ENCODE data around the gene FCGR2B. TPM values are rescaled to one million over a fixed set of nuclear protein-coding genes. Genes with fewer than 3 reads are reported as not detected.
A peak's percentile ranks its signal among the peaks of the same experiment; 100 is the strongest.
"Not testable (repeated sequence)": the region's sequence is repeated elsewhere in the genome, so short reads cannot be mapped to it uniquely, and the experiment has no call there.

Gene FCGR2B
- not detected for total RNA-seq

DNA sequence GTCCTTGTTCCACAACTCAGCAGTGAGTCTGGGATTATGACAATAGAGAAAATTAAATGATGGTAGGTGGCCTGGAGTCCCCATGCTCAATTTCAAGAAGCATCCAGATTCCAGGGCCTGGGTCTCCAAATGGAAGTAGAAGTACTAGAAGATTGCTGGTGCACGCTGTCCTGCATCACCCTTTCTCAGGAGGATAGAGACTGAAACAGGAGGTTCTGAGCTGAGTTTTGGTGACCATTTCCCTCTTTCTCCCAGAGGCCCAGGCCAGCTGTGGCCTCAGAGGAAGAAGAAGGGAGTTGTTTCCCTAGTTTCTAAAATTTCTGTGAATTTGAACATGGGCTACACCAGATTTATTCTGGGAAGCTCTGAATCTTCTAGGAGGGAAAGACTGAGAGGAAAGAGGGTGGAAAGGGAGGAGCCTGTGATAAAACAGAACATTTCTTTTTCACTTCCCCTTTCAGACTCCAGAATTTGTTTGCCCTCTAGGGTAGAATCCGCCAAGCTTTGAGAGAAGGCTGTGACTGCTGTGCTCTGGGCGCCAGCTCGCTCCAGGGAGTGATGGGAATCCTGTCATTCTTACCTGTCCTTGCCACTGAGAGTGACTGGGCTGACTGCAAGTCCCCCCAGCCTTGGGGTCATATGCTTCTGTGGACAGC, at the start of gene FCGR2B:
FCGR2B (plus strand) TSS at position 460 of the 656 bp plus-strand sequence; CDS start at position 559, 99 bp downstream.
- DNase-seq; H3K9me3 Mint-ChIP-seq; H3K27me3 Mint-ChIP-seq; CTCF ChIA-PET; H3K27ac Mint-ChIP-seq; H3K4me1 Mint-ChIP-seq (ENCODE audit: low read depth); H3K36me3 Mint-ChIP-seq (ENCODE audit: low read depth); POLR2A ChIA-PET; ATAC-seq; intact Hi-C loops (cut with micrococcal nuclease); H3K4me3 Mint-ChIP-seq: not testable (repeated sequence)

DNA sequence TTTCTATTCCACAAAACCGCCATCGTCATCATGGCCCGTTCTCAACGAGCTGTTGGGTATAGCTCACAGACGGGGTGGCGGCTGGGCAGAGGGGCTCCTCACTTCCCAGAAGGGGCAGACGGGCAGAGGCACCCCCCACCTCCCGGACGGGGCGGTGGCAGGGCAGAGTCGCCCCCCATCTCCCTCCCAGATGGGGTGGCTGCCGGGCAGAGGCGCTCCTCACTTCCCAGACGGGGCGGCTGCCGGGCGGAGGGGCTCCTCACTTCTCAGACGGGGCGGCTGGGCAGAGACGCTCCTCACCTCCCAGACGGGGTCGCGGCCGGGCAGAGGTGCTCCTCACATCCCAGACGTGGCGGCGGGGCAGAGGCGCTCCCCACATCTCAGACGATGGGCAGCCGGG, 46.5 kb upstream of the FCGR2B start:
- H3K36me3 Mint-ChIP-seq (ENCODE audit: low read depth); DNase-seq; intact Hi-C loops (cut with micrococcal nuclease); H3K27ac Mint-ChIP-seq; CTCF ChIA-PET; H3K4me3 Mint-ChIP-seq; POLR2A ChIA-PET; ATAC-seq; H3K27me3 Mint-ChIP-seq; H3K9me3 Mint-ChIP-seq: not testable (repeated sequence)
- H3K4me1 Mint-ChIP-seq (ENCODE audit: low read depth): peaks cover 14% of the 10 kb centered on the region

DNA sequence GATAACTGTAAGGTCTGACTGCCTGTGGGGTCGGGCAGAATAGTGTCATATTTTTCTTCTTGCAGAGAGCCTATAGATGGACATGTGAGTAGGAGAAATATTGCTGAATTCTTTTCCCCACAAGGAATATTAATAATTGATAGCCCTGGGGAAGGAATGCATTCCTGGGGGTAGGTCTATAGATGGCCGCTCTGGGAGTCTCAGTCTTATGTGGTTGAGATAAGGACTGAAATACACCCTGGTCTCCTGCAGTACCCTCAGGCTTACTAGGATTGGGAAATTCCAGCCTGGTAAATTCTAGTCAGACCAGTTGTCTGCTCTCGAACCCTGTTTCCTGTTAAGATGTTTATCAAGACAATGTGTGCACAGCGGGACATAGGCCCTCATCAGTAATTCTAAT, 44.4 kb upstream of the FCGR2B start:
- DNase-seq; POLR2A ChIA-PET; intact Hi-C loops (cut with micrococcal nuclease); H3K27ac Mint-ChIP-seq; H3K36me3 Mint-ChIP-seq (ENCODE audit: low read depth); H3K9me3 Mint-ChIP-seq; H3K4me3 Mint-ChIP-seq; ATAC-seq; H3K27me3 Mint-ChIP-seq; CTCF ChIA-PET: not testable (repeated sequence)
- peaks cover 18% of the 10 kb centered on the region for H3K4me1 Mint-ChIP-seq (ENCODE audit: low read depth)

DNA sequence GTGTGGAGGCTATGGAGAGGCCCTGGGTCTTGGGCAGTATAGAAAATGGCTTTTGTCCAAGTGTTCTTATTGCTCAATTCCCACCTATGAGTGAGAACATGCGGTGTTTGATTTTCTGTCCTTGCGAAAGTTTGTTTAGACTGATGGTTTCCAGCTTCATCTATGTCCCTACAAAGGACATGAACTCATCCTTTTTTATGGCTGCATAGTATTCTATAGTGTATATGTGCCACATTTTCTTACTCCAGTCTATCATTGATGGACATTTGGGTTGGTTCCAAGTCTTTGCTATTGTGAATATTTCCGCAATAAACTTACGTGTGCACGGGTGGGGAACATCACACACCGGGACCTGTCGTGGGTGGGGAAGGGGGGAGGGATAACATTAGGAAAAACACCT, 42.5 kb upstream of the FCGR2B start:
- H3K27me3 Mint-ChIP-seq; CTCF ChIA-PET; H3K9me3 Mint-ChIP-seq; H3K36me3 Mint-ChIP-seq (ENCODE audit: low read depth); DNase-seq; ATAC-seq; H3K27ac Mint-ChIP-seq; POLR2A ChIA-PET: not testable (repeated sequence)
- H3K4me1 Mint-ChIP-seq (ENCODE audit: low read depth): peaks cover 30% of the 10 kb centered on the region
- intact Hi-C loops (cut with micrococcal nuclease): loop anchor here (10.0 kb wide), 1 partner anchor 114 kb away; no protein-coding TSS in a partner anchor
- H3K4me3 Mint-ChIP-seq: peak overlapping the region; percentile 42

DNA sequence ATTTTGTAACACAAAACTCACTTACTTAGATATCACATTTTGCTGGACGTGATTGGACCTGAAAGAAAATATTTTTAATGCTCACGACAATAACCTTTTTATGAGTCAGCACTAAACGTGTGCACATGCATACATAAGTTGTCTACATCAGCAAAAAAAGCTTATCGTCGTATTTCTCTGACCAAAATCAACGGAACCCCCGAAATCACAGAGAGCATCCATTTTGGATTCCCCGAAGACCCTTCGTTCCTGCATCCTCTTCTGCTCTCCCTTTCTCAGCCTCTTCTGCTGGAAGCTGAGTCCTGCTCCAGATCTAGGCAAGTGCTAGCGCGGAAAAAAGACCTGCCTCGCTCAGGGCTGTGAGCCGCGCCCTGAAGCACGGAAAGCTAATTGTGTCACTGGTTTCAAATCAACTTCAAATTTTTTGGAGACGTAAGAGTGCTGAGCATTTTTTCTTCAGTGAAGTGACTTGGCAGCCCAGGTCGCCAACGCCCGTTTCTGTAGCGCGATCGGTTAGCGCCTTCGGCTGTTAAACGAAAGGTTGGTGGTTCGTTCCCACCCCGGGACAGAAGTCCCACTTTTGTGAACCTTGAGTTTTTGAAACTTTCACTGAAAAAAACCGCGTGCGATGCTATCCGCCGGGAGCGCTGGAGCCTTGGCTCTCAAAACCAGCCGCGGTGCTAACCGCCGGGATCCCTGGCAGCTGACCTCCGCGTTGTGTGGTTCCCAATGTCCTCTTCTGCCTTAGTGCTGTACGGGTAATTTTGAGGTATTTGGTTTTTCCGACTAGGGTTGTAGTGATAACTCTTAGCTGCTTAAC, 41.6 kb upstream of the FCGR2B start:
- H3K36me3 Mint-ChIP-seq (ENCODE audit: low read depth); H3K27me3 Mint-ChIP-seq; H3K9me3 Mint-ChIP-seq; POLR2A ChIA-PET; CTCF ChIA-PET: not testable (repeated sequence)
- Mint-ChIP-seq H3K27ac (peak overlapping the region; percentile 85), H3K4me1 (ENCODE audit: low read depth) (peaks cover 30% of the 10 kb centered on the region), H3K4me3 (peak overlapping the region; percentile 83)
- peak; percentile 90 for DNase-seq
- peak; percentile 73 for ATAC-seq
- intact Hi-C loops (cut with micrococcal nuclease): loop anchor here (10.0 kb wide), 1 partner anchor 113 kb away; no protein-coding TSS in a partner anchor

DNA sequence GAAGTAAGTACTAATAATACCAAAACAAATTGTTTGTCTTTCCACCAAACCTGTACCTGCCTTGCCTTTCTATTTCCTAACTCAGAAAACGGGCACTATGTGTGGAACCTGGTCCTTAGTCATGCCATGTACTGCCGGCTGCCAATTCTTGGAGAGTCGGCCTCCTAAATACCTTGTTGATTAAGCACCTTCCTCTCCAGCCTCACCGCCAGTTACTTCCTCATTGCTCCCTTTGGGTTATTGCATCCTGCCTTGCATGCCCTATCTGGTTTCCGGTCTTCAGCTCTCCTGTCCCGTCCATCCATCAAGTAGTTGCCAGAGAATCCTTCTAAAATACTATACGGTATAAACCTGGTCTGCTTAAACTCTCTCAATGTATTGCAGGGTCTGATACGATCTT, 40.9 kb upstream of the FCGR2B start:
- H3K27me3 Mint-ChIP-seq; H3K36me3 Mint-ChIP-seq (ENCODE audit: low read depth); POLR2A ChIA-PET; H3K9me3 Mint-ChIP-seq; CTCF ChIA-PET: not testable (repeated sequence)
- H3K27ac Mint-ChIP-seq: peak overlapping the region; percentile 55
- H3K4me3 Mint-ChIP-seq: peak overlapping the region; percentile 83
- peaks cover 35% of the 10 kb centered on the region for H3K4me1 Mint-ChIP-seq (ENCODE audit: low read depth)
- intact Hi-C loops (cut with micrococcal nuclease): loop anchor here (10.0 kb wide), 1 partner anchor 113 kb away; no protein-coding TSS in a partner anchor
- ATAC-seq (peak; percentile 8), DNase-seq (peak; percentile 11)

DNA sequence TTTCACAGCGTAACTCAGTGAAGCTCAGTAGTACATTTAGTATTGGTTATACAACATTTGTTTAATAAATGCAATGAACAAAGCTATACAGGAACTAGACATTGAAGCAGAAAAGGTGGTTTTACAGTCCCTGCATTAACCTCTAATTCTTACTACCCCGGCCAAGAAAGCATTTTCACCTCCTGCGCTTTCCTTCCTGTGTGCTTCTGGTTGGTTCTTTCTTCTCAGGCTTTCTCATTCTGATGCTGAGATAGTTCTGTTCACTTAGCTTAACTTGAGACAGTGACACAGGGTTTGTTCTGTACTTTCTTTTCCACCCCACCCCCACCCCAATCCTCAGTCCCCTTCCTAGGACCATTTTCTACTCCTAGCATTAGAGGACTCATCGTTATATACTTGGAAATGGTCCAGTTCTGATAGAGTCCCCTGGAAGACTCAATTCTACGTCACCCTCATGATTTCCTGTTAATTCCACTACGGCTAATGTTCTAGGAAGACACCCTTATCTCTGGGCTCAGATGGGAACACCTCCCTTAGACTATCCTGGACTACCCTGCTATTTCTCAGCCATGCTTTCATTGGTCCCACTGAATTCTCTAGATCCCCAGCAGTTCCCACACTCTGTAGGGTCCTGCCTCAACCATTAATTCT, 39.4 kb upstream of the FCGR2B start:
- intact Hi-C loops (cut with micrococcal nuclease): loop anchor here (10.0 kb wide), 1 partner anchor 111 kb away; no protein-coding TSS in a partner anchor

DNA sequence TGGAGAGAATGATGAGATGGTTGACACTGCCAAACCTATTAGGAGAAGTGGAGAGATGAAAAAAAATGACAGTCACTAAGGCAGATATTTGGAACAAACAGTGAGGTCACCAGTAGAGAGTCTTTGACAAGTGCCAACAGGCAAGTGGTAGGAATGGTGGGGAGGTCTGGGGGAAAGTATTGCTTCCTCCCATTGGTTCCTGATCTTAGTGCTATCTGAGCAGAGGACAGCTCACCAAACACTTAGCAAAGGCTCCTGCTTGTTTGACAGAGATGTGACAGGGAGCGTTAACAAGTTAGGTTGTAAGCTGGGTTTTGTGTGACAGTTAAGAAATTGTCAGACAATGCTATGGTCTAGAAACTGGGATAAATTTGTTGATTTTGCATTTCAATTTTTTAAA, 38.3 kb upstream of the FCGR2B start:
- intact Hi-C loops (cut with micrococcal nuclease): loop anchor here (10.0 kb wide), 1 partner anchor 110 kb away; no protein-coding TSS in a partner anchor
- ATAC-seq; H3K27me3 Mint-ChIP-seq; DNase-seq; POLR2A ChIA-PET; H3K9me3 Mint-ChIP-seq; H3K4me3 Mint-ChIP-seq; CTCF ChIA-PET; H3K27ac Mint-ChIP-seq; H3K36me3 Mint-ChIP-seq (ENCODE audit: low read depth): not testable (repeated sequence)
- peaks cover 38% of the 10 kb centered on the region for H3K4me1 Mint-ChIP-seq (ENCODE audit: low read depth)

More for the DNA sequence above, 39.4 kb upstream of the FCGR2B start:
- Mint-ChIP-seq H3K27ac (peak overlapping the region; percentile 72), H3K4me1 (ENCODE audit: low read depth) (peaks cover 38% of the 10 kb centered on the region), H3K4me3 (peak overlapping the region; percentile 40)
- H3K27me3 Mint-ChIP-seq; CTCF ChIA-PET; H3K36me3 Mint-ChIP-seq (ENCODE audit: low read depth); DNase-seq; H3K9me3 Mint-ChIP-seq: not testable (repeated sequence)
- peak; percentile 43 for ATAC-seq
- POLR2A ChIA-PET: interaction anchor here (0.8 kb wide), 1 partner anchor 126 kb away, joined by 3 read pairs; the partner anchor contains the start of gene DUSP12

DNA sequence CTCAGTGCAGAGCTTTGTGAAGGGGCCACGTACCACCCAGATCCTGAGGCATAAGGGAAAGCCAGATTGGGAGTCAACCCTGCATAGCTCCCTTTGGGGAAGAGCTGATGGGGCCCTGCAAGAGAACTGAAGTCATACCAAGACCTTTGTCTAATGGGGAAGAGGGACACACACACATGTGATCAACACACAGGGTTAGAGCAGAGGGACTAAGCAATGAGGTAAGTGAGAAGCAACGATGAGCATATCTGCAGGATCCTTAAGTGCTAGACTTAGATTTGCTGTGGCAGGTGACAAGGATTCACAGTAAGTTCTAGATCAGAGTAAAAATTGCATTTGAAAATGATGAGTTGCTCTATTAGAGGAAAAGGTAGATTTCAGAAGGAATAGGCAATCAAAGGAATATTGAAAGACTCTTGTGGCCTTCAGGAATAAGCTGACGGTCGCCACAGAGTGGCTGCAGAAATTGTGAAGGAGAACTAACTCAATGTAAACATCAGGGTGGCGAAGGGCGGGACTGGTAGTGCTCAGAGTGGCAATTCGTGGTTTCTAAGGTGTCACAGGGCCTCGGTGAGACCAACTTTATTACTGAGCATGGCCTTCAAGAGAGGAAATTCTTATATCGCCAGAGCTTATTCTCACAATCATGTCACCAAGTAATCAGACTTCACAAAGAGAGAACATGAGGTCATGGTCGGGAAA, 36.3 kb upstream of the FCGR2B start:
- CTCF ChIA-PET; POLR2A ChIA-PET; H3K4me3 Mint-ChIP-seq; H3K27me3 Mint-ChIP-seq; H3K36me3 Mint-ChIP-seq (ENCODE audit: low read depth); H3K9me3 Mint-ChIP-seq: not testable (repeated sequence)
- peak overlapping the region; percentile 28 for H3K27ac Mint-ChIP-seq
- DNase-seq: peak; percentile 30
- intact Hi-C loops (cut with micrococcal nuclease): loop anchor here (10.0 kb wide), 1 partner anchor 108 kb away; no protein-coding TSS in a partner anchor
- H3K4me1 Mint-ChIP-seq (ENCODE audit: low read depth): peaks cover 34% of the 10 kb centered on the region
- ATAC-seq: peak; percentile 27

DNA sequence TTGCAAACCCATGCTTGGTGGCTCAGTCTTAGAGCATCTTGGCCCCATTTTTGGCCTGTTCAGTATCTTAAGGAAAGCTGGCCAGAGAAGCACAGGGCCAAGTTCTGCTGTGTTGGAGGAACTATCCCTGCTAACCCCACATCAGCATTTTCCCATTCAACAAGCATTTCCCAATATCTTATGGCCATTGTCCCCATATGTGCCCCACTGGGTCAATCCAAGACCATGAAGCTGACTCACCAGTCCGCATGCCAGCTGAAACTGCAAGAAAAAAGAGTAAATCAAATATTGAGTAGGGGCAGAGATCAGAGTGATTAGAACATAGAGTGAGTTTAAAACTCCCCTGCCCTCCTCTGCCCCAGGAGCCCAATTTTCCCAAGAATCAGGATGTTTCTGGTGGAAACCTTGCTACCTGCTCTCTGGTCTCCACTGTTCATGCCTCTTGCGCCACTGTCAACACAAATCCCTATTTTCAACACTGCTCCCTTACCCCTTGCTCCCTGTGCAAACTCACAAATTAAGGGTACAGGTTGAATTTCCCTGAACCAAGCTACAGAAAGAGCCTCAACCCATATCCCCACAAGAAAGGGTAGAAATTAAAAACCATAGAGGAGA, 32.7 kb upstream of the FCGR2B start:
- H3K4me1 Mint-ChIP-seq (ENCODE audit: low read depth); H3K36me3 Mint-ChIP-seq (ENCODE audit: low read depth); H3K4me3 Mint-ChIP-seq; DNase-seq; H3K9me3 Mint-ChIP-seq; H3K27ac Mint-ChIP-seq; intact Hi-C loops (cut with micrococcal nuclease); ATAC-seq; POLR2A ChIA-PET; H3K27me3 Mint-ChIP-seq; CTCF ChIA-PET: not testable (repeated sequence)
